DLD1 (cell line): ENCODE results near the gene RELB.
"Not testable (repeated sequence)": the region's sequence is repeated elsewhere in the genome, so short reads cannot be mapped to it uniquely, and the experiment has no call there.

ENCODE experiments used
- in situ Hi-C: cut with HindIII; loops from 2 replicates; pipeline ENCODE4 v1.10.0; 2017; ENCODE audit warnings: low sequenced_read_pairs

The RELB gene

GRCh38 chr19:44987148-44987675 is 14.1 kb upstream of the RELB start:
- in situ Hi-C loops = no loop called here

GRCh38 chr19:44988273-44988672 is 13.0 kb upstream of the RELB start:
- in situ Hi-C loops = no loop called here

- in situ Hi-C loops = no loop called here
Measured at GRCh38 chr19:44988896-44989556, 12.2 kb upstream of the RELB start.

- in situ Hi-C loops = no loop called here
Measured at GRCh38 chr19:44990459-44990858, 10.8 kb upstream of the RELB start.

- in situ Hi-C loops = no loop called here
Measured at GRCh38 chr19:44990966-44991365, 10.3 kb upstream of the RELB start.

GRCh38 chr19:44992336-44993163 is 8.7 kb upstream of the RELB start:
- in situ Hi-C loops = no loop called here

- in situ Hi-C loops = no loop called here
Measured at GRCh38 chr19:44993526-44993925, 7.7 kb upstream of the RELB start.

GRCh38 chr19:44993926-44994537 is 7.2 kb upstream of the RELB start:
- in situ Hi-C loops = no loop called here

- in situ Hi-C loops = no loop called here
Measured at GRCh38 chr19:44998025-44998424, 3.2 kb upstream of the RELB start.

- in situ Hi-C loops = not testable (repeated sequence)
Measured at GRCh38 chr19:44999131-44999925, 1.9 kb upstream of the RELB start.

GRCh38 chr19:45000665-45001064 is 599 bp upstream of the RELB start:
- in situ Hi-C loops = not testable (repeated sequence)

GRCh38 chr19:45003485-45003884 is 2.2 kb downstream of the RELB start:
- in situ Hi-C loops = no loop called here

- in situ Hi-C loops = no loop called here
Measured at GRCh38 chr19:45005787-45006186, 4.5 kb downstream of the RELB start.

GRCh38 chr19:45008552-45008951 is 7.3 kb downstream of the RELB start:
- in situ Hi-C loops = no loop called here

GRCh38 chr19:45009625-45010255 is 8.5 kb downstream of the RELB start:
- in situ Hi-C loops = no loop called here

GRCh38 chr19:45010306-45010705 is 9.0 kb downstream of the RELB start:
- in situ Hi-C loops = no loop called here

GRCh38 chr19:45011959-45012358 is 10.7 kb downstream of the RELB start:
- in situ Hi-C loops = no loop called here

GRCh38 chr19:45016388-45017314 is 15.4 kb downstream of the RELB start:
- in situ Hi-C loops = no loop called here

- in situ Hi-C loops = no loop called here
Measured at GRCh38 chr19:45019187-45019586, 17.9 kb downstream of the RELB start.
